ENCODE results near the gene RNF111.

Gene RNF111

GRCh38 chr15:58987491-58988005, at the start of gene RNF111:
Gene RNF111 (plus strand): TSS chr15:58987663. CDS start chr15:59030823, 43,160 bp downstream.
- peak; percentile 72 to 86 (median 81) for DNase-seq (ENCODE audit: low read depth in 3 of 3)

GRCh38 chr15:58947179-58947578, 40.3 kb upstream of the RNF111 start:
- DNase-seq (ENCODE audit: low read depth in 3 of 3): no peak

- no peak for DNase-seq (ENCODE audit: low read depth in 3 of 3)
Observed at GRCh38 chr15:58951388-58952007, 36.0 kb upstream of the RNF111 start.

- DNase-seq (ENCODE audit: low read depth in 3 of 3): no peak
Observed at GRCh38 chr15:58952751-58953150, 34.7 kb upstream of the RNF111 start.

- DNase-seq (ENCODE audit: low read depth in 3 of 3): peak; percentile 20 to 60 (median 25)
Observed at GRCh38 chr15:58957101-58957973, 30.1 kb upstream of the RNF111 start.

- no peak for DNase-seq (ENCODE audit: low read depth in 3 of 3)
Observed at GRCh38 chr15:58958811-58959210, 28.7 kb upstream of the RNF111 start.

- no peak for DNase-seq (ENCODE audit: low read depth in 3 of 3)
Observed at GRCh38 chr15:58962136-58962535, 25.3 kb upstream of the RNF111 start.

- no peak for DNase-seq (ENCODE audit: low read depth in 3 of 3)
Observed at GRCh38 chr15:58962662-58963565, 24.5 kb upstream of the RNF111 start.

- no peak for DNase-seq (ENCODE audit: low read depth in 3 of 3)
Observed at GRCh38 chr15:58966698-58967097, 20.8 kb upstream of the RNF111 start.

GRCh38 chr15:58967479-58967878, 20.0 kb upstream of the RNF111 start:
- DNase-seq (ENCODE audit: low read depth in 3 of 3): no peak

GRCh38 chr15:58977887-58978286, 9.6 kb upstream of the RNF111 start:
- no peak for DNase-seq (ENCODE audit: low read depth in 3 of 3)

- no peak for DNase-seq (ENCODE audit: low read depth in 3 of 3)
Observed at GRCh38 chr15:58980351-58980939, 7.0 kb upstream of the RNF111 start.

- DNase-seq (ENCODE audit: low read depth in 3 of 3): no peak
Observed at GRCh38 chr15:58981808-58982475, 5.5 kb upstream of the RNF111 start.

GRCh38 chr15:58983261-58983660, 4.2 kb upstream of the RNF111 start:
- no peak for DNase-seq (ENCODE audit: low read depth in 3 of 3)

GRCh38 chr15:58985443-58985842, 2.0 kb upstream of the RNF111 start:
- DNase-seq (ENCODE audit: low read depth in 3 of 3): no peak

GRCh38 chr15:58987036-58987435, 427 bp upstream of the RNF111 start:
- DNase-seq (ENCODE audit: low read depth in 3 of 3): no peak

GRCh38 chr15:58988006-58988785, 733 bp downstream of the RNF111 start:
- peak; percentile 13 to 50 (median 28) for DNase-seq (ENCODE audit: low read depth in 3 of 3)

- no peak for DNase-seq (ENCODE audit: low read depth in 3 of 3)
Observed at GRCh38 chr15:58992181-58992580, 4.7 kb downstream of the RNF111 start.

- DNase-seq (ENCODE audit: low read depth in 3 of 3): no peak
Observed at GRCh38 chr15:58994906-58995453, 7.5 kb downstream of the RNF111 start.

- no peak for DNase-seq (ENCODE audit: low read depth in 3 of 3)
Observed at GRCh38 chr15:58999694-59000093, 12.2 kb downstream of the RNF111 start.
